ENCODE measurements around the gene ZNF74.
"Not testable (repeated sequence)": the region's sequence is repeated elsewhere in the genome, so short reads cannot be mapped to it uniquely, and the experiment has no call there.

The ZNF74 gene

DNA sequence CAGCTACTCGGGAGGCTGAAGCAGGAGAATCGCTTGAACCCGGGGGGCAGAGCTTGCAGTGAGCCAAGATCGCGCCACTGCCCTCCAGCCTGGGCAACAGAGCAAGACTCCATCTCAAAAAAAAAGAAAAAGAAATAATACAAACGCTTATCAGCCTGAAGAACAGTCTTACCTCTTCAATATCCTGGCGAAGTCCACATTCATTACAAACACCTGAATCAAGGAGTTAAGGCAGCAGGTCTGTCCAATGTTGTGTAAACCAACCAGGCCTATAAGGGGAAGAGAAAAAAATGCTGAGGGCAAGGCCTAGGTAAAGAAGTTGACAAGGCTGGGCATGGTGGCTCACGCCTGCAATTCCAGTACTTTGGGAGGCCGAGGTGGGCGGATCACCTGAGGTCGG lies 17.0 kb upstream of the ZNF74 start:
- not testable (repeated sequence) for DNase-seq

DNA sequence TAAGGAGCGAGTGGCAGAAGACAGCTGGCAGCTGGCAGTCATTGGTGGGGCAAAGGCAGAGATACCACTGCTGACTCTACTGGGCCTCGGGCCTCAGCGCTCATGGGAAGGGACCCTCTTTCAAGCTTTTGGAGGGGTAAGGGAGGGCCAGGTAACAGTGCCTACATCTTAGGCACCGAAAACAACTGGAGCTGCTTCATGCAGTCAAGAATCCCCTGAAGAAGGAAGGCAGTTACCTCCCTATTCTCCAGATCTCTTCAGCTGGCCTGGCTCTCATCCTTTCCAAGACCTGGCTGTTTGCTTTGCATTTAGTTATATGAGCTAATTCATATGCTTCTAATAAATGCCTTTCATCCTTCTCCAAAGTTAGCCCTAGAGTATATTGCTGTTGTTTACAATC lies 15.8 kb upstream of the ZNF74 start:
- no peak for DNase-seq

DNA sequence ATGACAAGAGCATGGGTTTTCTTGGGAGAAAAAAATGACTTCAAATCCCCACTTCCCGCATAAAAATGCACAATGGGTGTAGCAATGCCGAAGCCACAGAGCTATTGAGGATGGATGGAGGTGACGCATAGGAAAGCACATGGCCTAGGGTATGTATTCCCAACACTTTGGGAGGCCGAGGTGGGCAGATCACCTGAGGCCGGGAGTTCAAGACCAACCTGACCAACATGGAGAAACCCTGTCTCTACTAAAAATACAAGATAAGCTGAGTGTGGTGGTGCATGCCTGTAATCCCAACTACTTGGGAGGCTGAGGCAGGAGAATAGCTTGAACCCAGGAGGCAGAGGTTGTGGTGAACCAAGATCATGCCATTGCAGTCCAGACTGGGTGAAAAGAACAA lies 15.3 kb upstream of the ZNF74 start:
- not testable (repeated sequence) for DNase-seq

DNA sequence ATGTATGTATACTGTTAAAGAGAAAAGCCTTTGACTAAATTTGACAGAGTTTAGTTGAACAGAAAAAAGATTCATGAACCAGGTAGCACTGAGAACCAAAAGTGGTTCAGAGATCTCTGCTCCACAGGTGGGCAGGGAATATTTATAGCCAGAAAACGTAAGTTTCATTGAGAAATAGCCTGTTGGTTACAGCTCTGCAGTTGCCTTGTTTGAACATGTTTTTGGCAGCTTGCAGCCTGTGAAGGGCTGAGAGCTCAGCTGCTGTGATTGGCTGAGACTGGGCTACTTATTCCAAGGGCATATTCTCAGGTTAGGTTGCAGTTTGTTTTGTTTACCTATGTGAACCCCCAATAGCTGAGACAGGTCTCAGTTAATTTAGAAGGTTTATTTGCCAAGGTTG lies 13.5 kb upstream of the ZNF74 start:
- DNase-seq: no peak

DNA sequence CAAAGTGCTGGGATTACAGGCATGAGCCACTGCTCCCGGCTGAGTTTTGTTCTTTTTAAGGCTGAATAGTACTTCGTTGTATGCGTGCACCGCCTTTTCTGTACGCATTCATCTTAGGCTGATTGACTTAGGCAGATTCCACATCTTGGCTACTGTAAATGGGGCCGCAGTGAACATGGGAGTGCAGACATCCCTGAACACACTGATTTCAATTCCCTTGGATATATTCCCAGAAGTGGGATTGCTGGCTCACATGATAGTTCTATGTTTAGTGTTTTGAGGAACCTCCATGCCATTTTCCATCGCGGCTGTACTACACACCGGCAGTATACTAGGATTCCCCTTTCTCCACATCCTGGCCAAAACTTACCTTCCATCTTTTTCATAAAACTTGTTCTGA lies 10.4 kb upstream of the ZNF74 start:
- DNase-seq: no peak

DNA sequence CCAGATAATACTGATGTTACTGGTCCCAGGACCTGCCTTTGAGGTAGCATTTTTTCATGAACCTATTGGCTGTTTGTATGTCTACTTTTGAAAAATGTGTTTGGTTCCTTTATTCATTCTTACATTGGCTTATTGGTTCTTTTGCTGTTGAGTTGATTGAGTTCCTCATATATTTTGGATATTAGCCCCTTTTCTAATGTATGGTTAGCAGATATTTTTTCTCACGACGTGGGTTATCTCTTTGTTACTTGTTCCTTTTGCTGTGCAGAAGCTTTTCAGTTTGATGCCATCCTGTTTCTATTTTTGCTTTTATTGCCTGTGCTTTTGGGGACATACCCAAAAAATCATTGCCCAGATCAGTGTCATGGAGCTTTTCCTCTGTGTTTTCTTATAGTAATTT lies 9.8 kb upstream of the ZNF74 start:
- DNase-seq: no peak

- DNase-seq: no peak
These were observed 9.1 kb upstream of the ZNF74 start for GRCh38 chr22:20384865-20385264.

GRCh38 chr22:20386336-20386735 lies 7.6 kb upstream of the ZNF74 start:
- no peak for DNase-seq

DNA sequence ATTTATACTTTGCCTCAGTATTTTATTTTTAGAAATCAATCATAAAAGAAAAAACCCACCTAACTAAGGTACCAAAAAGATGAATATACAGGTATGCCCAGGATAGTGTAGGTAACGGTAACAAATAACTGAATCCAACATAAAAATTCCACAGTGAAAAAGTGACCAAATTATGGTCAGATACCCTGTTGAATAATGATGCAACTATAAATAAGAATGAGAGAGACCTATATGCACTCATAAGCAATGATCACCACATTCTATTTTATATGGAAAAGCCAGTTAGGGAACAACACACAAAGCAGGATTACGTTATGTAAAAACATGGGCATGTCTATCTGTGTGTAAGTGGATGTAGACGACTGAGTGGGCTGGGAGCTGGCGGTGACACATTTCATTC lies 7.0 kb upstream of the ZNF74 start:
- no peak for DNase-seq

- no peak for DNase-seq
These were observed 5.8 kb upstream of the ZNF74 start for GRCh38 chr22:20388200-20388599.

DNA sequence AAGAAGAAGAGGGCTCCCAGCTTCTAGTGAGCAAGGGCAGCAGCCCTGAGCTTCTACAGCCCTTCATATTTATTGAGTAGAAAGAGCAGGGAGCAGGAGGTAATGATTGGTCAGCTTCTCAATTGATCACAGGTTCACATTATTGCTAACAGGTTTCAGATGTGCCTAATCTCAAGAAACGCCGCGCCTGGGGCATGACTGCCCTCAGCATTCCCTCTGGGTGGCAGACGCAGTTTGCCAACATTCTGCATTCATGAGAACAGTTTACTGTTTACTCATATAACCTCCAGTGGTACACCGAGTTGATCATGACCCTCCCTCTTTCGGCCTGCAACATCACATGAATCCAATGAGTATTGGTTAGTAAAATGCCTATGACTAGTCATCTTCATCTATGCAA lies 4.7 kb upstream of the ZNF74 start:
- DNase-seq: no peak

DNA sequence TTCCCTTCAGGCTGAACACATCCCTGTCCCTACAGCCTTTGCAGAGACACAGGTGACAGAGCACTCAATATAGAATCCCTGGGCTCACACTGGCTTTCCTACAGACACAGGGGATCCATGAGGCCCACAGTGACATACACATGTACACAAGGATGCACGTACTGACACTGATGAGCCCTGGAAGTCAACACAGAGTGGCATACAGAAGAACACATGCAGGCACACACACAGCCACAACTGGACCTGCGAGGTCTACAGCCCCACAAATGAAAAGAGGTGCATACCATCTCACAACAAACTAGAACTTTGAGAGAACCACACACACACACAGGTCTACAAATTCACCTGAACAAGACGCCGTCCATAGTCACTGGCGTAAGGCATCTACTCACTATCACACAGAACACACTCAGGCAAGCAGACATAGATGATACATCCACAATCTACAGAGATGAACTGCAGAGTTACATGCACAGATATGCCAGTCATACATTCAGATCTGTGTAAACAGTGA lies 3.5 kb upstream of the ZNF74 start:
- DNase-seq: no peak

DNA sequence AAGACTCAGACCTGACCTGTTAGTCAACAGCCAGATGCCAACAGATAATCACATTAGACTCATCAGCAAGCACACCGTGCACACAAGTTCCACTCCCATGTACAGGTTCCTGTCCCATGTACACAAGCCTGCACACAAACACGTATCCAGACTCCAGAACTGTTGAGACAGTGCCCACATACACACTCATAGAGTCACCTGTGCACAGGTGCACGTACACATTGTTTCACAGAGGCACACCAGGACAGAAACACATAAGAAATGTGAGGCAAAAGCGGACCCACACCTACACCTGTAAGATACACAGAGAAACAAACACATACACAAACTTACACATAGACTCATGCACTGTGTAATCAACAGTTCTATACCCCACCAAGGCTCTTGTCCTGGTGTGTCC lies 2.7 kb upstream of the ZNF74 start:
- no peak for DNase-seq

DNA sequence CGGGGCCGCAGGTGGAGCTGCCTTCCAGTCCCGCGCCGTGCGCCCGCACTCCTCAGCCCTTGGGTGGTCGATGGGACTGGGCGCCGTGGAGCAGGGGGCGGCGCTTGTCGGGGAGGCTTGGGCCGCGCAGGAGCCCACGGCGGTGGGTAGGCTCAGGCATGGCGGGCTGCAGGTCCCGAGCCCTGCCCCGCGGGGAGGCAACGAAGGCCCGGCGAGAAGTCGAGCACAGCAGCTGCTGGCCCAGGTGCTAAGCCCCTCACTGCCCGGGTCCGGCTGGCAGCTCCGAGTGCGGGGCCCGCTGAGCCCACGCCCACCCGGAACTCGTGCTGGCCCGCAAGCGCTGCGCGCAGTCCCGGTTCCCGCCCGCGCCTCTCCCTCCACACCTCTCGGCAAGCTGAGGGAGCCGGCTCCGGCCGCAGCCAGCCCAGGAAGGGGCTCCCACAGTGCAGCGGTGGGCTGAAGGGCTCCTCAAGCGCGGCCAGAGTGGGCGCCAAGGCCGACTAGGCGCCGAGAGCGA lies 1.5 kb upstream of the ZNF74 start:
- DNase-seq: not testable (repeated sequence)

DNA sequence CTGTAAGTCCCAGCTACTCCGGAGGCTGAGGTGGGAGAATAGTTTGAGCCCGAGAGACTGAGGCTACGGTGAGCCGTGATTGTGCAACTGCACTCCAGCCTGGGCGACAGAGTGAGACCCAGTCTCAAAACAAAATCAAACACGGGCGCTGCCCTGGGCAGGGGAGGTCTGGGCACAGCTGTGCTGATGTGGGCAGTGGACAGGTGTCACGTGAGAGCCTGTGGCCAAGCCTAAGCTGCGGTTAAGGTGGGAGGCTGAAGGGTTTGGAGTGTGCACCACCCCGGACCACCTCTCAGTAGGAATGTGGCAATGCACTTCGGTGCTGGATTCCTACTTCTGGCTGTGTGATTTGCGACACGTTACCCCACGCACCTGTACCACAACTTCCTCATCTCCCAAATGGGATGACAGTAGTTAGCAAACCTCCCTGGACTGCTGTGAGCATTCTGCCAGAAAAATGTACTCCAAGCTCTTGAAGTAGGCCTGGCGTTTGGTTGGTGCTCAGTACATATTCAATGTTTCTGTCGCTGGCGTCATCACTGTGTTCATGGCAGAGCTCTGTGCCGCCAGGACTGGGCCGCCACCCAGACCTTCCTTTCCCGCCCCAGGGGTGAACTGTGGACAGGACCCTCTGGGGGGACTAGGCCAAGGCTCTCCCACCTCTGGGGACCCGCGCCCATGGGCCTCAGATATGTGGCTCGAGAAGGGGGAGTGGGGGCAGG lies 807 bp upstream of the ZNF74 start:
- no peak for DNase-seq

DNA sequence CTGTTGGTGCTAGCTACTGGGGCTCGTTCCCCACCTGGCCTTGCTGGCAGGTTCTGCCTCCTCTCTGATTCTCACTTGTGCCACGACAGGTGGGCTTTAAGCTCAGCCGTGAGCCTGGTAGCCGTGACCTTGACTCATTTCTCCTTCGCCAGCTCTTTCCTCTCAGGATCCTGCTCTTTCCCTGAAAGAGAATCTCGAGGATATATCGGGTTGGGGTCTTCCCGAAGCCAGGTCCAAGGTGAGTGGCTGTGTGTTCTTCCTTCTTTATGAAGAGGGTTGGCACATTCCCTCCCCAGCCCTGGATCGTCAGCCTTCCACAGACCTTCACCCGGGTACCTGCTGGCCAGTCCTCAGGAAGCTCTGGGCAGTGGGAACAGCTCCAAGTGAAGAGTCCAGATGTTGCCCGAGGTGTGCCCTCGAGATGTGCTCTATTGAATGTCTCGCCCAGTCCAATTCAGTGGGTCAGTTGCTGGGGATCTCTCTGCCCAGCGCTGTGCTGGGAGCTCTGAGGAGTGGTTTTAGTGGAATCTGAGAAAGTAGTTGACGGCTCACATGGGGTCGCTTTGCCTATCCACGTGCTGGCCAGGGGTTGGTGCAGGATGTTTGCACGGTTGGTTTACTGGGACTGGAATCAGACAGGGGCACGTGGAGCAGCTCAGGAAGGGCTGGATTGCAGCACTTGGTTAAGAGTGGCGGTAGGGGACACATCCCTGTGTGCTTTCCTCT lies 1.4 kb downstream of the ZNF74 start:
- no peak for DNase-seq

- DNase-seq: no peak
These were observed 1.9 kb downstream of the ZNF74 start for GRCh38 chr22:20395907-20396287.

- DNase-seq: no peak
These were observed 2.7 kb downstream of the ZNF74 start for GRCh38 chr22:20396639-20397038.

GRCh38 chr22:20397498-20397897 lies 3.5 kb downstream of the ZNF74 start:
- DNase-seq: no peak

DNA sequence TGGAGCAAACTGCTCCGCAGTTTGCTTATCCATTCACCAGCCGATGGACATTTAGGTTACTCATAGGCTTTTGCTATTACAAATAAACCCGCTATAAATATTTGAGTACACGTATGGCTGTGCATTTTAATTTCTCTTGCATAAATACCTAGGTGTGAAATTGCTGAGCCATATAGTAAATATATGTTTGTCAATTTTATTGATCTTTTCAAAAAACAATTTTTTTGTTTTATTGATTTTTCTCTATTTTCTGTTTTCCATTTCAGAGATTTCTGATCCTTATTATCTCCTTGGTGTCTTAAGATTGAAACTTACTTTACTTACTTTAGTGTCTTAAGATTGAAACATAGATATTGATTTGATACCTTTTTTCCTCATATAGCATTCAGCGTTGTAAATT lies 4.5 kb downstream of the ZNF74 start:
- DNase-seq: no peak

- DNase-seq: no peak
These were observed 6.1 kb downstream of the ZNF74 start for GRCh38 chr22:20399866-20400605.

- DNase-seq: no peak
These were observed 6.8 kb downstream of the ZNF74 start for GRCh38 chr22:20400606-20401375.

Measured in cerebellar nuclear complex (tissue), 1 donor.